Measurements from ENCODE around the gene NEURL2.
"Not testable (repeated sequence)": the region's sequence is repeated elsewhere in the genome, so short reads cannot be mapped to it uniquely, and the experiment has no call there.

Gene NEURL2

DNA sequence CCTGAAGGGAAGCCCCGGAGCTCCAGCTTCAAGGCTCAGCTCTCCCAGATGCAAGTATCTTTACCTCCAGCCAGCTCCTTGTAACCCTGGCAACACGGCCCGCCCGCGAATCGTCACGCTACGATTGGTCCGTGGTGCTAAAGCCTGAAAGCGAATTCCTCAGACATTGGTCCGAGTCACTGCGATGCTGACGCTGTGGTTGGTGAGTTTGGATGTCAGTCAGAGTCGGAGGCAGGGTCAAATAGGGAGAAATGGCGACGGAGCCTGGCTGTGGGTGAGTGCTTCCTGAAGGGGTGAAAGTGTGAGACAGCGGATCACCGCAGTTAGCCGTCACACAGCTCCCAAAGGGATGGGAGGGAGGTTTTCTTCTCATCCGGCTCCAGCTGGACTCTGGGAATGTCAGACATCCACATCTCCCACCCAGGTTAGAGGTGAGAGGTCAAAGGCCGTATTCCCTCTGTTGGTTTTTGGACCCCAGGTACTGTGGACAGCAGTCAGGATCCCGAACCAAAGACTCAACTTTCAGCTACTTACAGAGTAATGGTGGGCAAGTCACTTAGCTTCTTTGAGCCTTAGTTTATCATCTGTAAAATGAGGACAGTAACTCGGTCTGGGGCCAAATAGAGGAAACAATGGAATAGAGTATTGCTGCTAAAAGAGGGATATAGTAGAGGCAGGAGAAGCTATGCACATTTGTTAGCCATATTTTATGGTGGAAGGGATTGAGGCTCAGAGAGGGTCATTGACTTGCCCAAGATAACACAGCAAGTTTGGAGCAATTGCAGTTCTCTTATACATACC, 9.8 kb downstream of the NEURL2 start, which contains the start of gene ZSWIM1:
ZSWIM1 (plus strand) TSS at position 240 of the 801 bp plus-strand sequence. CDS start 1,366 bp downstream, outside the sequence.
- no peak for TF ChIP-seq ZNF274 (IDR thresholded peaks at IDR 0.05; ENCODE audit: low read depth, low read length)
- H3K4me3 ChIP-seq (ENCODE audit: low read length) = peak within 1 kb of the TSS; percentile 95

DNA sequence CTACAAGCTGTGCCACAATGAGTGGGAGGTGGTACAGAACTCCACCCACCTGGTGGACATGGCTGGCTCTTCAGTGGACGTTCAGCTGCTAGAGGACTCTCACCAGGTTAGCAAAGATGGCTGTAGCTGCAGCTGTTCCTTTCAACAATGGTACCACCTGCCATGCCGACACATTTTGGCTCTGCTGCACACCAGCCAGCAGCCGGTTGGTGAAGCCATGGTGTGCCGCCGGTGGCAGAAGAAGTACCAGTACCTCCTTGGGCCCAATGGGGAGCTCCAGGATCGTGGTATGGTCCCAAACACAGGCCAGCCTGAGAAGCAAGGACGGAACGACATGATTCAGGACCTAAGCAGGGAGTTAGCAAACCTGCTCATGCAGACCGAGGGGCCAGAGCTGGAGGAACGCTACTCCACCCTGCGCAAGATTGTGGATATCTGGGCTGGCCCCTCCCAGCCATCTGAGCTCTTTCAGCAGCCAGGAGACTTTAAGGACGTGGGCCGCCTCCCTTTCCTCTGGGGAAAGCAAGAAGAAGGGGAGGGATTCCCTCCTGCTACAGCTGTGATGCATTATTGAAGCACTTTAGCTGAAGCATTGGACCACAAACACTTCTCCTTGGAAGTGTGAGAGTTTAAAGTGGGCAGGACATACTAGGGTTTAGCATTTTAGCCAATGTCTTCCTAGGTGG, 12.8 kb downstream of the NEURL2 start:
- H3K4me3 ChIP-seq (ENCODE audit: low read length) = no peak overlapping the region
- no peak for TF ChIP-seq ZNF274 (IDR thresholded peaks at IDR 0.05; ENCODE audit: low read depth, low read length)

DNA sequence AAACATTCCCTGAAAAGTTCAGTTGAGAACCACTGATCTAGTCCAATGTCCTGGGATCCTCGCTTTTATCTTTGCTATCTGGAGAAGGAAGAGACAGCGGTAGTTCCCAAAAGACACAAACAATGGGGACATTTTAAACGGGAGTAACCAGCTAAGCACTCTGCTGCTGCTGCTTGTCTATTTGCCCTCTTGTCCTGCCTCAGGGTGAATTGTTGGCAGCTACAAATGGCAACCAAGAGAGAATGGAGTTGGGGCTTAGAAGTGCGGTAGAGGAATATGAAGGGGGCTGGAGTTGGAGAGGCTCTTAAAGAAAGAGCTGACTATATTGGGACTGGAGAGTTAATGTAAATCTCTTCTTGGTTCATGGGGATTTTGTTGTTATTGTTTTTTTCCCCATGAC, 16.4 kb downstream of the NEURL2 start:
- no peak overlapping the region for H3K4me3 ChIP-seq (ENCODE audit: low read length)
- no peak for TF ChIP-seq ZNF274 (IDR thresholded peaks at IDR 0.05; ENCODE audit: low read depth, low read length)

DNA sequence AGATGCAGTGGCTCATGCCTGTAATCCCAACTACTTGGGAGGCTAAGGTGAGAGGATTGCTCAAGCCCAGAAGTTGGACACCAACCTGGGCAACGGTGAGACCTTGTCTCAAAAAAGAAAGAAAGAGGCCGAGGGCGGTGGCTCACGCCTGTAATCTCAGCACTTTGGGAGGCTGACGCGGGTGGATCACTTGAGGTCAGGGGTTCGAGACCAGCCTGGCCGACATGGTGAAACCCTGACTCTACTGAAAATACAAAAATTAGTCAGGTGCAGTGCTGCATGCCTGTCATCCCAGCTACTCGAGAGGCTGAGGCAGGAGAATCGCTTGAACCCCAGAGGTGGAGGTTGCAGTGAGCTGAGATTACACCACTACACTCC, 16.9 kb downstream of the NEURL2 start:
- not testable (repeated sequence) for H3K4me3 ChIP-seq (ENCODE audit: low read length)

DNA sequence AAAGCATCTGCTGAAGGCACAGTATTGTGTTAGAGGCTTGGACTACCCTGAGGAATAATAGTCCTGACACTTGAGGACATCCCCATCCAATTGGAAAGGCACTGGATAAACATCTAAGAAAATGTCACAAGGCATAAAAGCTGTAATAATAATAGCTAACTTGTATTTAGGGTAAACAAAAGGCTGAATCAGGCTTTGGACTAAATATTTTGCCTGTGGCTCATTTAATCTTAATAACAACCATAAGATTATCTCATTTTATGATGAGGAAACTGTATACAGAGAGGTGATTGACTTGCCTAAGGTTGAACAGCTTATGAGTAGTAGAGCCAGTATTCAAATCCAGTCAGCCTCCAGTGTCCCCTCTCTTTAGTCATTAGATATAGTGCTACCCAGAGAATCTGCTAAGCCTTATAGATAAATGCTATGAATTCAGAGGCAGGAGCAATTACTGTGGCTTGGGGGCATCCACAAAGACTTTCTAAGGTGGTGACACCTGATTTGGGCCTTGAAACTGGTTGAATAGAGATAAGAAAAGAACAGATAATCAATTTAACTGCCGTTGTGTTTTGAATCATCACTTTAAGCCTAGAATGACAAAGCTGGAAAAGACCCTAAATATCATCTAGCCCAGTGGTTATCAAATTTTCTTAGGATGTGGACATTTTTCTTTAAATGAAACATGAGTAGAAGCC, 17.5 kb downstream of the NEURL2 start:
- no peak overlapping the region for H3K4me3 ChIP-seq (ENCODE audit: low read length)
- TF ChIP-seq ZNF274 (IDR thresholded peaks at IDR 0.05; ENCODE audit: low read depth, low read length) = no peak

DNA sequence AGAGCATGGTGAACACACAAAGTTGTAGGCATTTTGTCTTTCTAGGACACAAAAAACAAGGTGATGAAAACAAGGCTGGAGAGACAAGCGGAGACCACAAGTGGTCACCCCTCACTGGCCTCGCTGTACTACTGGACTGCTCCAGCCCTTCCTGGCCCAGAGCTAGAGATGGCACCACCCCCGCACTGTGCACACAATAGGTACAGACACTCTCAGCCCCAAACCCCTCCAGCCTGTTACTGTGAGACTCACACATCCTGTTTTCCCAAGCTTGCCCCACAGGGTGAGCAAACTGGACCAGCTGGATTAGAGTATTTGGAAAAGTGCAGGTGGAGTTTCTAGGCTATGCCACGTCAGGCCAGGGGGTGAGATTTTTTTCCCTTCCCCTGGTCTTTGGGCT, 18.4 kb downstream of the NEURL2 start:
- no peak for TF ChIP-seq ZNF274 (IDR thresholded peaks at IDR 0.05; ENCODE audit: low read depth, low read length)
- H3K4me3 ChIP-seq (ENCODE audit: low read length) = no peak overlapping the region

DNA sequence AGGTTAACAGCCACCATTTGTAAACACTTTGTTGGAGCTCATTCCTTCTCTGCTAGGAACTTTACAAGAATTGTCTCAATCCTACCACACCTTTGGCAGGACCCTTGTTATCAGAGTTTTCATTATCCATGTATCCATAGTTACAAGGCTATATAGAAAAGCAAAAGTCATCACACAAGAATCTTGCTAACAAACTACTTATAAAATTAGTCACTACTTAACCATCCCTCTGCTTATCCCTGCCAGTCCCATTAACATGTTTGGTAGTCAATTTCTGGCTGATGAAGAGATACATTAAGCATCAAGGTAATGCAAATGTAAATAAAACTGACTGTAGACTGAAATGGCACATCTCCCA, 23.2 kb downstream of the NEURL2 start:
- TF ChIP-seq ZNF274 (IDR thresholded peaks at IDR 0.05; ENCODE audit: low read depth, low read length) = no peak
- H3K4me3 ChIP-seq (ENCODE audit: low read length) = no peak overlapping the region

DNA sequence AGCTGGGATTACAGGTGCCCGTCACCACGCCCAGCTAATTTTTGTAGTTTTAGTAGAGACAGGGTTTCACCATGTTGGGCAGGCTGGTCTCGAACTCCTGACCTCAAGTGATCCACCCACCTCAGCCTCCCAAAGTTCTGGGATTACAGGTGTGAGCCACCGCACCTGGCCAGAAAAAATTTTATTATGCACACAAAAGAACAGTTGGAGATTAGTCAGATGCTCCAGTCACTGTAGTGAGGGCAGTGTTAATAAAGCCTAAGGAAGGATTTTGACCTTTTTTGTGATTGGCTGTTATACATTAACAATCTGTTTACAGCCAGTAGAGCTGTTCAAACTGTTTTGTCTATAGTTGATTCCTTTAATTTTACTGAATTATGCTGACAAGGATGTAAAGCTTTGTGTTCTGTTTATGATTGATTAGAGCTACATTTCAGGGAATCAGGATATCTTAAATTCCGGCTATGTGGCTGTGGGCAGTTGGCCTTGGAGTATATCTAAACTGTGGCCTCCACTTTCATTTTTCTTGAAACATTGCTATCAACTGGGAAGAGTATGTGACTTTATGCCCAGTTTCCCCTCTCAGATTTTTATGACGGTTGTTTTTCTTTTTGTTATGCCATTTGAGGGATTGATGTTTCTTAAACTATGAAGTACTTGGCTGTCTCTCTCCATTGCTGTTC, 23.7 kb downstream of the NEURL2 start:
- no peak for TF ChIP-seq ZNF274 (IDR thresholded peaks at IDR 0.05; ENCODE audit: low read depth, low read length)
- H3K4me3 ChIP-seq (ENCODE audit: low read length) = no peak overlapping the region

DNA sequence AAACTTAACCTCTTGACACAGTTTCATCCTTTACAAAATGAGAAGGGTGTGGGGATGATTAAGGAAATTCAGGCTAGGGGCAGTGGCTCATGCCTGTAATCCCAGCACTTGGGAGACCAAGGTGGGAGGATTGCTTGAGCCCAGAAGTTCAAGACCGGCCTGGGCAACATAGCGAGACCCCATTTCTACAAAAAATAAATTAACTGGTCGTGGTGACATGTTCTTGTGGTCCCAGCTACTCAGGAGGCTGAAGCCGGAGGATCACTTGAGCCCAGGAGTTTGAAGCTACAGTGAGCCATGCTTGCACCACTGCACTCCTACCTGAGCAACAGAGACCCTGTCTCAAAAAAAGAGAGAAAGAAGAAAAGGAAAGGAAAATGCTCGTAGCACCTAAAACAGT, 24.6 kb downstream of the NEURL2 start:
- H3K4me3 ChIP-seq (ENCODE audit: low read length) = no peak overlapping the region
- TF ChIP-seq ZNF274 (IDR thresholded peaks at IDR 0.05; ENCODE audit: low read depth, low read length) = no peak

DNA sequence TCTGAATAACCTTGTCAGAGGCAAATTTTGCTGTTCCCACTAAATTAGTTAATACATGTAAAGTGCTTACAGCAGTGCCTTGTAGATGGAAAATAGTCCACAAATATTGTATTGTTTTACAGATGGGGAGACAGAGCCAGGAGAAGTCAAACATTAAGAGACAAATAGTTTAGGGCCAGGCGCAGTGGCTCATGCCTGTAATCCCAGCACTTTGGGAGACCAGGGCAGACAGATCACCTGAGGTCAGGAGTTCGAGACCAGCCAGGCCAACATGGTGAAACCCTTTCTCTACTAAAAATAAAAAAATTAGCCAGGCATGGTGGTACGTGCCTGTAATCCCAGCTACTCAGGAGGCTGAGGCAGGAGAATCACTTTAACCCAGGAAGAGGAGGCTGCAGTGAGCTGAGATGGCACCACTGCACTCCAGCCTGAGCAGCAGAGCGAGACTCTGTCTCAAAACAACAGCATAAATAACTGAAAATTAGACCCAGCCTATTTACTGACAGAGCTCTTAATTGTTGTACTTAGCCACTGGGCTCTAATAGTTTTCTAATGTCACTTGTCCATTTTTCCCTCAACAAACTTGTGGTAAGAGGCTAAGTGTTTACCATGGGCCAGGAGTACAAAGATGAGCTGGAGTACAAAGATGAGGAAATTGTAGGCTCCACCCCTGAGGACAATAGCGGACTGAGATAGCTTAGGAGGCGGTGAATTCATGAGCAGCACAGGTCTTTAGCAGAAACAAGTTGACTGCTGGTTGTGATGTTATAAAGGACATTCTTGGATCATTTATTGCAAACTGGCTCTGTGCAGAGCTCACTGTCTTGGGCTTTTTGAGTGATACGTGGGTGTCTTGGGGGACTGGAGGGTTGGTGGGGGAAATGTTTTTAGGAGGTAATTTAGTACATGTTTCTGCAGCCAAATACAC, 27.2 kb downstream of the NEURL2 start:
- no peak overlapping the region for H3K4me3 ChIP-seq (ENCODE audit: low read length)
- TF ChIP-seq ZNF274 (IDR thresholded peaks at IDR 0.05; ENCODE audit: low read depth, low read length) = no peak

DNA sequence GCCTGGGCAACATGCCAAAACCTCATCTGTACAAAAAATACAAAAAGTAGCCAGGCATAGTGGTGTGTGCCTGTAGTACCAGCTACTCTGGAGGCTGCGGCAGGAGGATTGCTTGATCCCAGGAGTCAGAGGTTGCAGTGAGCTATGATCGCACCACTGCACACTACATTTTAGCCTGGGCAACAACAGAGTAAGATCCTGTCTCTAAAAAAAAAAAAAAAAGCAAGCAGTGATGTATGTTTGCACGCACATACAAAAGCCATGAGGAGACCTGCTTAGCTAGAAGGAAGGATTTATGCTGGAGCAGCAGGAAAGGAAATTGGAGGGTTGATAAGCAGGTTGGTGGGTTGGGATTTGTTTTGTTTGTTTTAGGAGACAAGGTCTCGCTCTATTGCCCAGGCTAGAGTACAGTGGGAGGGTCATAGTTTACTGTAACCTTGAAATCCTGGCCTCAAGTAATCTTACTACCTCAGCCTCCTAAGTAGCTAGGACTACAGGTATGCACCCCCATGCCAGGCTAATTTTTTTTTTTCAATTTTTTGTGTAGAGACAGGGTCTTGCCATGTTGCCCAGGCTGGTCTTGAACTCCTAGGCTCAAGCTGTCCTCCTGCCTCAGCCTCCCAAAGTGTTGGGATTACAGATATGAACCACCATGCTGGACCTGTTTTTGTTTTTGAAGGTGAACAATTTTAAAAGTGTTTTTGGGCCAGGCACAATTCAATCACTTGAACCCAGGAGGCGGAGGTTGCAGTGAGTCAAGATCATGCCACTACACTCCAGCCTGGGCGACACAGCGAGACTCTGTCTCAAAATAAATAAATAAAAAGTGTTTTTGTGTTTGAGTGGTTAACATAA, 29.6 kb downstream of the NEURL2 start:
- no peak overlapping the region for H3K4me3 ChIP-seq (ENCODE audit: low read length)
- TF ChIP-seq ZNF274 (IDR thresholded peaks at IDR 0.05; ENCODE audit: low read depth, low read length) = no peak

DNA sequence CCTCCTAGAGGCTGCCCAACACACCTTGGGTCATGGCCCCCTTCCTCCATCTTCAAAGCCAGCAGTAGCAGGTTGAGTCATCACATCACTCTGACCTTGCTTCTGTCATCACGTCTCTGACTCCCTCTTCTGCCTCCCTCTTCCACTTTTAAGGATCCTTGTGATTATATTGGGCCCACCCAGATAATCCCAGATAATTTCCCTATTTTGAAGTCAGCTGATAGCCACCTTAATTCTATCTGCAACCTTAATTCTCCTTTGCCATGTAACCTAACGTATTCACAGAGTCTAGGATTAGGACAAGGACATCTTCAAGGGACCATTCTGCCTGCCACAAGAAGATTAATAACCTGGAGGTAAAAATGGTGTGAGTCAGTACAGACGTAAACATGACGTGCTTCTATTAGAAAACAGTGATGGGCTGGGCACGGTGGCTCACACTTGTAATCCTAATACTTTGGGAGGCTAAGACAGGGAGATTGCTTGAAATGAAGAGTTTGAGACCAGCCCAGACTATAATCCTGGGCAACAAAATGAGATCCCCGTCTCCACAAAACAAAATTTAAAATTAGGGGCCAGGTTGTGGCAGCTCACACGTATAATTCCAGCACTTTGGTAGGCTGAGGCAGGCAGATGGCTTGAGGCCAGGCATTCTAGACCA, 30.3 kb downstream of the NEURL2 start:
- no peak for TF ChIP-seq ZNF274 (IDR thresholded peaks at IDR 0.05; ENCODE audit: low read depth, low read length)

More for the DNA sequence above, 30.3 kb downstream of the NEURL2 start:
- H3K4me3 ChIP-seq (ENCODE audit: low read length) = no peak overlapping the region

Measured in GM08714 (cell line).